ENCODE measurements around the gene RTP3. TPM values are rescaled to one million over a fixed set of nuclear protein-coding genes. Genes with fewer than 3 reads are reported as not detected.

The RTP3 gene
- total RNA-seq, 1 experiment from 2014 or later: not detected

- ChIA-PET CTCF (no interaction called here), POLR2A (no interaction called here)
- in situ Hi-C loops (cut with HindIII; ENCODE audit: low pct_unique_long_range_greater_than_20kb, low sequenced_read_pairs): no loop called here
- no peak for TF ChIP-seq SIN3A (IDR thresholded peaks at IDR 0.05; ENCODE audit: borderline replicate concordance, insufficient read depth, low read depth, low read length)
- no peak for TF ChIP-seq CTCF (IDR thresholded peaks at IDR 0.05)
- TF ChIP-seq TCF7L2 (IDR thresholded peaks at IDR 0.05; ENCODE audit: low read depth, low read length): no peak
- TF ChIP-seq REST (IDR thresholded peaks at IDR 0.05; ENCODE audit: insufficient read depth in 1 of 2, low read depth in 2 of 2, low read length in 1 of 2): no peak
- TF ChIP-seq POLR2AphosphoS5 (IDR thresholded peaks at IDR 0.05; ENCODE audit: low read depth, low read length): no peak
- Histone ChIP-seq H3K27ac (ENCODE audit: low read length) (no peak overlapping the region), H3K36me3 (ENCODE audit: control insufficient read depth, insufficient read depth, low read length) (no peaks in the 10 kb centered on the region), H3K4me3 (ENCODE audit: low read depth in 2 of 2, low read length in 2 of 2) (no peak overlapping the region), H3K4me1 (ENCODE audit: control insufficient read depth, insufficient read depth, low read length) (no peaks in the 10 kb centered on the region), H3K27me3 (ENCODE audit: control insufficient read depth, insufficient read depth, low read length) (no peaks in the 10 kb centered on the region), H3K9me3 (ENCODE audit: control insufficient read depth, insufficient read depth, low read depth, low read length) (no peaks in the 10 kb centered on the region)
- intact Hi-C loops (cut with micrococcal nuclease; ENCODE audit: unreplicated experiment): no loop called here
- ATAC-seq: no peak
- no peak for DNase-seq (ENCODE audit: low read depth, low spot score)
- BruUV-seq (replicated peaks): no TSS peak
Observed at GRCh38 chr3:46460051-46460450, 37.7 kb upstream of the RTP3 start.

GRCh38 chr3:46462111-46462510, 35.7 kb upstream of the RTP3 start:
- BruUV-seq (replicated peaks): no TSS peak
- no peaks in the 10 kb centered on the region for H3K36me3 ChIP-seq (ENCODE audit: control insufficient read depth, insufficient read depth, low read length)
- ChIA-PET CTCF (no interaction called here), POLR2A (no interaction called here)
- TF ChIP-seq SIN3A (IDR thresholded peaks at IDR 0.05; ENCODE audit: borderline replicate concordance, insufficient read depth, low read depth, low read length): no peak
- TF ChIP-seq REST (IDR thresholded peaks at IDR 0.05; ENCODE audit: insufficient read depth in 1 of 2, low read depth in 2 of 2, low read length in 1 of 2): no peak
- TF ChIP-seq TCF7L2 (IDR thresholded peaks at IDR 0.05; ENCODE audit: low read depth, low read length): no peak
- no peak for TF ChIP-seq POLR2AphosphoS5 (IDR thresholded peaks at IDR 0.05; ENCODE audit: low read depth, low read length)
- no peaks in the 10 kb centered on the region for H3K4me1 ChIP-seq (ENCODE audit: control insufficient read depth, insufficient read depth, low read length)
- ATAC-seq: no peak
- H3K27ac ChIP-seq (ENCODE audit: low read length): no peak overlapping the region
- intact Hi-C loops (cut with micrococcal nuclease; ENCODE audit: unreplicated experiment) (no loop called here), in situ Hi-C loops (cut with HindIII; ENCODE audit: low pct_unique_long_range_greater_than_20kb, low sequenced_read_pairs) (no loop called here)
- no peak for DNase-seq (ENCODE audit: low read depth, low spot score)
- H3K27me3 ChIP-seq (ENCODE audit: control insufficient read depth, insufficient read depth, low read length): no peaks in the 10 kb centered on the region
- no peaks in the 10 kb centered on the region for H3K9me3 ChIP-seq (ENCODE audit: control insufficient read depth, insufficient read depth, low read depth, low read length)
- no peak overlapping the region for H3K4me3 ChIP-seq (ENCODE audit: low read depth in 2 of 2, low read length in 2 of 2)

Data from Panc1 (cell line).